ENCODE data around the gene MYCN.
"Not testable (repeated sequence)": the region's sequence is repeated elsewhere in the genome, so short reads cannot be mapped to it uniquely, and the experiment has no call there.

The MYCN gene

DNA sequence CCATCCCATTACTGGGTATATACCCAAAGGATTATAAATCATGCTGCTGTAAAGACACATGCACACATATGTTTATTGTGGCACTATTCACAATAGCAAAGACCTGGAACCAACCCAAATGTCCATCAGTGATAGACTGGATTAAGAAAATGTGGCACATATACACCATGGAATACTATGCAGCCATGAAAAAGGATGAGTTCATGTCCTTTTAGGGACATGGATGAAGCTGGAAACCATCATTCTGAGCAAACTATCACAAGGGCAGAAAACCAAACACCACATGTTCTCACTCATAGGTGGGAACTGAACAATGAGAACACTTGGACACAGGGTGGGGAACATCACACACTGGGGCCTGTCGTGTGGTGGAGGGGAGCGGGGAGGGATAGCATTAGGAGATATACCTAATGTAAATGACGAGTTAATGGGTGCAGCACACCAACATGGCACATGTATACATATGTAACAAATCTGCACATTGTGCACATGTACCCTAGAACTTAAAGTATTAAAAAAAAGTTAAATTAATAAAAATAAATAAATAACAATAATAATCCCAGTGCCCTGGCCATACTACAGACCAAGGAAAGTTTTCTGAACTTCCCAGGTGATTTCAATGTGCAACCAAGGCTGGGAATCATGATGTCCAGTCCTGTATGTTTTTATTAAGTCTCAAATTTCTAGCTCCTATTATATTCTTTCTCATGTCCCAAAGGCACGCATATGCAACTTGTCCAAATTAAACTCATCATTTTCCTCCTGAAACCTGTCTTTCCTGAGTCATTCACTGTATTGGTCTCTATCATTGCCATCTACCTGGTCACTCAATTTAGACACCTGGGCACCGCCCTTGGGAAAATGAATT is 23.0 kb downstream of the MYCN start:
- DNase-seq = not testable (repeated sequence)

DNA sequence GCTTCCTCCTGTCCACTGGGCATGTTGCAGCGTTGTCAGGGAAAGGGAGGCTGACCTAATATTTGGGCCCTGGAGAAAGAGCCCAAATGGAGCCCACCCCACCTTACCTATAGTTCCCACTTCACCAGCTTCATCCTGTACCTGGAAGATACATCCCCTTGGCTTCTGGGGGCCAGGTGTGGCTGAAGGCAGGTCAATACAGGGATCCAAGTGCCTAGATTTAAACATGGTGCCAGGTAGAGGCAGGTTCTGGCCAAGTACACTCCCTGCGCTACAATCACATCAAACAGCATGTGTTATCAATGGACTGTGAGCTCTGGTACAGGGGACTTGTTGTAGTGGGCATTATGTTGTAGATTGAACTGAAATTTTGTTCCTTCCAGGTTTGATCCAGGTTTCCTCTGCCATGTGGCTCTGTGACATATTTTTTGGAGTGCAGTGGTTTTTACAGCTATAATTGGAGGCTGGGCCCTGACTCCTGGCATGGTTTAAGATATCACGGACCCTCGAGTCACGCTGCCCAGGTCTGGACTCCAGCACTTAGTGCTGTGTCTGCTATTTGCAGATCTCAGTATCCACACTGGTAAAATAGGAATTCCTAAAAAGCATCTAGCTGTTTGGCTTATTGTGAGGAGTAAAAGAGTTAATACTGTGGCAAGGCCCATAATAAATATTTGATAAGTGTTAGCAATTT is 23.8 kb downstream of the MYCN start:
- DNase-seq = no peak

DNA sequence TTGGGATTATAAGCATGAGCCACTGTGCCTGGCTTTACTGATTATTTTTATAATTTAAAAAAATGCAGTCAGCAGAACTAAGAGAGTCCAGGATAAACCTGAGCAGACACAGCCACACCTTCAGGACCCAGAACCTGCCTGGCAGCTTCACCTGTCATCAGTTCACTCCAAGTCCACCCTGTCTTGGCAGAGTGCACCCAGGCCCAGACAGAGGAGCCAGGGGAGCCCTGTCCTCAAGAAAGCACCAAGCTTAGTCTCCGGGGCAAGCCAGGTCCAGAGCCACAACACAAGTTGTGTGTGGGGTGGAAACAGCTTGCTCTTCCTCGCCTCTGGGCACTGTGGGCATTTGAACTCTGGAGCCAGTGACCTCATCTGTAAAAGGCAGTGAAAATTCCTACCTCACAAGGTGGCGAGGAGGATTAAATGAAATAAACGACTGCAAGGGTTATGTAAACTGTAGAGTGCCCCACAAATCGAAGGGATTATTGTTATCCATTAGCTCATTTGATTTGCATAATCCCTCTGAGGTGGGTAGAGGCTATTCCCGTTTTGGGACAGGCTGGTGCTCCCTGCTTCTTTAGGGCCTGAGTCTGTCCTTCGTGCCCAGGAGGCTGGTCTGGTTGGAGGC is 24.7 kb downstream of the MYCN start:
- DNase-seq = no peak

DNA sequence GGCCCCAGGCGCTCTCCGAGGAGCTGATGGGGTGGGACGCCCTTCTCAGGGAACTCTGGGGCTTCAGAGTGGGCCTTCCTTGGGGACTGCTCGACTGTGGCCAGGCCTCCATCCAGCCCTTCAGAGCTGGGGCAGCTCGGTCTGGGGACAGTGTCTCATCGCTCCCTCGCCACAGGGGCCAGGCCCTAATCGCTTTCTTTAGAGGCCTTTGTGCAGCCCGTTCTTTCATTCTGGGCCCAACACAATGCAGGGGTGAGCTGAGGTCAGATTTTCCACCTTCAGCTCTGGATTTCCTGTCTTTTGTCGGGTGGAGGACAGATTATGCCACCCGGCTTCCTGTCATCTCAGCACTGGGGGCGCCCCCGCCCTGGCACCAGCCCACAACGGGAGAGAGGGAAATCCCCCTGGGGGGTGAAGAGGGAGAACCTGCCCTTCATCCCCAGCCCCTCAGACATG is 25.2 kb downstream of the MYCN start:
- DNase-seq = peak; percentile 67

DNA sequence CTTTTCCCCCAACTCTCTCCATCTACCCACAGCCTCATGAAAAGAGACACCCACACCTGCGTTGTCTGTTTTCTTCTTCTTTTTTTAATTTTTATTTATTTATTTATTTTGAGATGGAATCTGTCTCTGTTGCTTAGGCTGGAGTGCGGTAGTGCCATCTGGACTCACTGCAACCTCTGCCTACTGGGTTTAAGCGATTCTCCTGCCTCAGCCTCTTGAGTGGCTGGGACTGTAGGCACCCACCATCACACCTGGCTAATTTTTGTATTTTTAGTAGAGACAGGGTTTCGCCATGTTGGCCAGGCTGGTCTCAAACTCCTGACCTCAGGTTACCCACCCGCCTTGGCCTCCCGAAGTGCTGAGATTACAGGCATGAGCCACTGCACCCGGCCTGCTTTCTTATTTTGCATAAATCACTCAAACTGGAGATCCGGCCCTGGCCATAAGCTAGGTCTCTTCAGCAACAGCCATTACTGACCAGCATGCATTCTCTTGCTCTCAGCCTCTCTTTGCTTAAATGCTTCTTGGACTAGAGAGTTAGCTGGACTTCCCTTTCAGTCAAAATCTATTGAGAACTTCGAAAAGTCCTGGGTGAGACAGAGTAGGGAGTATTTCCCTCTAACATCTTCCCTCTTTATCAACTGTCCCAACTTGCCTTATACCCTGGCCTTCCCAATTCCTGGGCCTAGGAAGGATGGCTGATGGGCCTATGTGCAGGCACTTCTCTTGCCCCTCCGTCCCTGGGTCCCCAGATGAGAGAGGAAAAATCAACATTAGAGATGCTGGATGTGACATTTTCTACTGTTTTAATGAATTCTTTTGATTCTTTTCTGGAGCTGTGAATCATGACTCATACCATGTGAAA is 27.3 kb downstream of the MYCN start:
- no peak for DNase-seq

DNA sequence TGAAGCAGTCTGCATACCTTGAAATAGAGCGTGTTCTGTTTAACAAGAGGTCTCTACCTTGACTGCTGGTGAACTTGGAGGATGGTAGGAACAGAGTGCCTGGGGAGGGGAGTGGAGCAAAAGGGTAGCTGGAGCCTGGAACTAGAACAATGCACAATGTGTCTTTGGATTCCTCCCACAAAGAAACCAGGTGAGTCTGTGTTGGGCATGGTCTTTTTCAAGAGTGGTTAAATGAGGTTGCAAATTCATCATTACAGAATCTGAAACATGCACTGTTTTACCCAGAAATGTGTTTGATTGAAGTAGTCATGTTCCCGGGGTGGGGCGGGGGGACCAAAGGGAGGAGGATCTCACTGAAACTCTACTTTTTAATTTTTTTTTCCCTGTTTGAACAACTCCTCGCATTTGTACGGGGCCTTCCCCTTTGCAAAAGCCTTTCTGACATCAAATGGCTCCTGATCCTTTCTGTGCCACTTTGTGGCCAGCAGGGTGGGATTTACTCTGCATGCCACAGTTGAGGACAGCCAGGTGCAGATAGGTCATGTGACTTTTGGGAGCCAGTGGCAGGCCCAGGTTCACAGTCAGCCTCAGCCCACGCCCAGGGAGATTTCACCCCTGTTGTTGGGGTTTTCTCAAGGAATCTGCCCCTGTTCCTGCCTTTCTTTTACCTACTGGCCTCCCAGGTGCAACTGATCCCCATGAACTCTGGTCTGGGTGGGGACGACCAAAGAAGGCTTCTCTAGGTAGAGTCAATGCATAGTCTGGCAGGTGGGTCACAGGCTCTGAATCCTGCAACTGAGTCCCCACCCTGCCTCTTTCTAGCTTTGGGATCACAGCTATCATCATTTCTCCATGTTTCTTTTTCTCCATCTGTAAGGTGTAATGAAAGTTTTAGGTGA is 28.2 kb downstream of the MYCN start:
- DNase-seq = peak; percentile 55

DNA sequence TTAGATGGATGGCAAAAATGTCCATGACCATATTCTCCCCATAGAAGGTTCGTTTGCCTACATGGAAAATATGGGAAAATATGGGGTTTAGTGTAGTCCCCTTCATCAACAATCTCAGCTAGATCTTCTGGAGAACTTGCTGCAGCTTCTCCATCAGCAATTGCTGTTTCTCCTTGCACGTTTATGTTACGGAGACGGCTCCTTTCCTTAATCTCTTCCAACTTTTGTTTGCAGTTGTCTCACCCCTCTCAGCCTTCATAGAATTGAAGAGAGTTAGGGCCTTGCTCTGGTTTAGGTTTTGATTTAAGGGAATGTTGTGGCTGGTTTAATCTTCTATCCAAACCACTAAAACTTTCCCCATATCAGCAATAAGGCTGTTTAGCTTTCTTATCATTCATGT is 28.9 kb downstream of the MYCN start:
- no peak for DNase-seq

DNA sequence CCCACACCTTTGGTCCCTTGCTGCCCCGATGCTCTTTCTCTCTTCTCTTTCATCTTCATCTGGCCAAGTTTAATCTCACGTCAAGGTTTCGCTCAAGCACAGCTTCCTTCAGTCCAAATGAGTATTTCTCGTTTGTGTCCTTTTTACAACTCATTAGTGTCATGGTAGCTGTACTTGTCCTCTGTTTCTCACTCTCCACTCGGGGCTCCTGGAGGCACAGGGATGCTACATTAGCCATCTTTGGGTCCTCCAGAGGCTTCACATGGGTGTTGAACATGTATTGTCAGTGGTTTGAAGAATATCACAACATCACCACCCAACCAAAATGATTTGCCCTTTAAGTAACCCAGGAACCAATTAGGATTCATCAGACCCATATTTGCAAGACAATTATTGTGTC is 30.4 kb downstream of the MYCN start:
- DNase-seq = no peak

DNA sequence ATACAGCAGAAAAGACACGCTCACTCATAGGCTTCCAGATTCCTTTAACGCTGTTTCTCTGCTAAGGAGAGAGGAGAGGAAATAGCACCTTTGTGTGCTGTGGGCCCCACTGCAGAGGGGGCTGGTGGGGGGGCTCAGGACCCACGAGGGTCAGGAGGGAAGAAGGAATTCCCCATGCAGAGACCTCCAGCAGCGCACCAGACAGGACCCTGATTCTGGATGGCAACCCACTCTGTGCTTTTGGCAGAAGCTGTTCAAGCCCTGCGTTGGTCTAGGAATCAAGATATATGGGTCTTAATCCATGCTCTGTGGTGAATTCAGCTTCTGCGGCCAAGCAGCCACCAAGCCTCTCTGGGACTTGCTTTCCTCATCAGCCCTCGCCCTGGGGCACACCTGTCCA is 31.0 kb downstream of the MYCN start:
- no peak for DNase-seq

DNA sequence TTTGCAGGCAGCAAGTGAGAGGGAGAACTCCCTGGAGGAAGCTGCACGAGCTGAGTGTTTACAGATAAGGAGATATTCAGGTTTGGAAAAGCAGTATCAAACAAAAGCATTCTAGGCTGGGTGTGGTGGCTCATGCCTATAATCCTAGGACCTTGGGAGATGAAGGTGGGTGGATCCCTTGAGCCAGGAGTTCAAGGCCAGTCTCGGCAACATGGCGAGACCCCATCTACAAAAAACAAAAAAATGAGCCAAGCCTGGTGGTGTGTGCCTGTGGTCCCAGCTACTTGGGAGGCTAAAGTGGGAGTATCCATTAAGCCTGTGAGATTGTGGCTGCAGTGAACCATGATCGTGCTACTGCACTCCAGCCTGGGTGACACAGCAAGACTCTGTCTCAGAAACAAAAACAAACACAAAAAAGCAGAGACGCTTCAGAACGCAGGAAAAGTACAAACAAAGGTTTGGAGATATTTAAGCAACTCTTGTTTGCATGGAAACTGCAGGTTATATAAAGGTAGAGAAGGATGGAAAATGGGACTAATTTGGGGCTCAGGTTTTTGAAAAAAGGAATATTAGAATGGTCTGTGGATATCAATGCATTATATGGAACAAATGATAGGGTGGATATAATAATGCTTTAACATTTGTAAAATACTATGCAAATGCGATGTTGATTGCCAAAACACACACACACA is 31.6 kb downstream of the MYCN start:
- no peak for DNase-seq

DNA sequence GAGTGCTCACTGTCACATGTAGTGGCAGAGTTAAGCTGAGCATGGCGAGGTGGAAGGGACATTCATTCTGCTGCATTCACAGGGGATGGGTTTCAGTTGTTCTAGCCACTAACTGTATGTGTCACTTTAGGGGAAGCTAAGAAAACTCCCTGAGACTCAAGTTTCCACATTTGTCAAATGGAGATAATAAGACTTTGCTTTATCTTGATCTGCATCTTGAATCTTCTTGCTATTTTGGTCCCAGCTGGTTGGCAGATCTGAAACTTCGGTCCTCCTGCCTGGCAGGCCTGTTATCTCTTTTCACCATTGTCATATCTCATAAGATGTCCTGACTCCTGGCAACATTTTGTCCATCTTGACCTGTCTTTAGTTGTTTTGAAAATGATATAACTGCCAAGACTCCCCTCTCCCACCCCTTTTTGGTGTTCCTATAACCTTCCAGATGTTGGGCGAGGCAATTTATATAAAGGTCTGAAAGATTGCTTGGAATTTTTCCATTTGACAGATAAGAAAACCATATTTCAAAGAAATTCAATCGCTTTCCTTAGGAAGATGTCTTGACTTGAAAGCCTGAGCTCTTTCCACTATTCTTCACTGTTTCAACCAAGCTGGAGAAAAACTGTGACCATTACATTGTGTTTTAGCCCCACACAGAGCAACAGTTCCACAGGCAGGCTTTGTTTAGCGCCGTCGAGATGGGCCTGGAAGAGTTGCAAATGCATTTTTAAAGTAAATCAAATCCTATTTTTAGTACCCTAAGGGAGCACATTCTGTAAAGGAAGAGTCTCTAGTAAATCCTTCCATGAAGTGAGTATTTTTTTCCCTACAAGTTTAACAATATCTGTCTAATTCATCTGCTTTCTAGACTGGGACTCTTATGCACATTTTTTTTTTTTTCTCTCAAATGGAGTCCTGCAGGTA is 33.4 kb downstream of the MYCN start:
- peak; percentile 47 for DNase-seq

DNA sequence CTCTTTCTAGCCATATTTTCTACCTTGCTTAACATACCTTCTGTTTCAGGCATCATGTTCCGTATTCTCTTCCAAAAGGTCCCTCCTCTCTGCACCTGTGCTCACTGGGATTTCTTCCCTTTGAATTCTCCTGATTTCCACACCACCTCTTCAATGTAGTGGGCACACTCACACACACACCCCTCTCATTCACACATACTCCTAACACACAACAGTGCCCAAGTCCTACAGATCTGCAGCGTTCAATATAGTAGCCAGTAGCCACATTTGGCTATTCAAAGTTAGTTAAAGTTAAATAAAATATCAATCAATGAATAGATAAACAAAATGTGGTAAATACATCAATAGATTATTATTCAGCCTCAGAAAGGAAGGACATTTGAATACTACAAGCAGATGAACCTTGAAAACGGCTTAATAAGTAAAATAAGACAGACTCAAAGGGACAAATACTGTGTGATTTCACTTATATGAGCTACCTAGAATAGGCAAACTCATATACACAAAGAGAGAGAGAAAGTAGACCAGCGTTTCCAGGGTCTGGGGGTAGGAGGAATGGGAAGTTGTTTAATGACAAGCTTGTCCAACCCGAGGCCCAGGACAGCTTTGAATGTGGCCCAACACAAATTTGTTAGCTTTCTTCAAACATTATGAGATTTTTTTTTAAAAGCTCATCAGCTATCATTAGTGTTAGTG is 34.4 kb downstream of the MYCN start:
- DNase-seq = no peak

DNA sequence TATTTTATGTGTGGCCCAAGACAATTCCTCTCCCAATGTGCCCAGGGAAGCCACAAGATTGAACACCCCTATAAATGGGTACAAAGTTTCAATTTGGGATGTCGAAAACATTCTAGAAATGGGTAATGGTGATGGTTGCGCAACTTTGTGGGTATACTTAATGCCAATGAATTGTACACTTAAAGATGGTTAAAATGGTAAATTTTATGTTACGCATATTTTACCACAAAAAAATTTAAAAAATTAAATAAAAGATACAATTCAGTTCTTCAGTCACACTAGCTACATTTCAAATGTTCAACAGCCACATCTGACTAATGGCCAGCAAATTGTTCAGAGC is 34.9 kb downstream of the MYCN start:
- DNase-seq = no peak

DNA sequence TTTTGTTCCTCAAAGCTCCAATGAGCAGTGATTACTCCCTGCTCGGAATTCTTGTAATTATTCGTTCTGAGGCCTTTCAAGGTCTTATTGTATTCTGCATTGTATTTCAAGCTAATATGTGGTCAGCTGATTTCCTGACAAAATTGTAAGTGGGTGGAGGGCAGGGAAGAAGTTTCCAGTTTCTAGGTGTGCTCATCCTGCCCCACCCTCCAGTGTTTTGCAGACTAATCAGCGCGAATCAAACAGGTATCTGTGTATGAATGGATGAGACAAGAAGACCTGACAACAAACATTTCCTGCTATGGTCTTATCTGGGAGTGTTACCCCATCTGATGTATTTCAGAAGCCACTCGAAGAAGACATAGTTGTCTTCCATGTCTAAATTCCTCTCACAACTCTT is 35.3 kb downstream of the MYCN start:
- no peak for DNase-seq

DNA sequence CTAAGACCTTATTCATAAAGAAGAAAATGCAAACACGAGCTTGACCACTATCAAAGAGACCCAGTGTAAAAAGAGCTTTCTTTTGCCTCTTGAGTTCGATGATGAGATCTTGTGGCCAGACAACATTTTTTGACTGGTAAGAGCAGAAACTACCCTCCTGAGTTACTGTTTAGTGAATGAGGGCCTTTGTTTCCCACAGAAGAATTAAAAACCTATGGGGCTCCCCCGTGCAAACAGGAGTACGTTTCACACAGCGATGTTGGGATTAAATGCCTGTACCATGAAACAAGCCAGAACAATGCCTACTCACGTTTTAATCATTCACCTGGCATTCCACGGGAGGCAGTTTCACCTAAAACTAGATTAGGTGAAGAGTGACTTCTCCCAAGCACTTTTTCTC is 36.0 kb downstream of the MYCN start:
- no peak for DNase-seq

DNA sequence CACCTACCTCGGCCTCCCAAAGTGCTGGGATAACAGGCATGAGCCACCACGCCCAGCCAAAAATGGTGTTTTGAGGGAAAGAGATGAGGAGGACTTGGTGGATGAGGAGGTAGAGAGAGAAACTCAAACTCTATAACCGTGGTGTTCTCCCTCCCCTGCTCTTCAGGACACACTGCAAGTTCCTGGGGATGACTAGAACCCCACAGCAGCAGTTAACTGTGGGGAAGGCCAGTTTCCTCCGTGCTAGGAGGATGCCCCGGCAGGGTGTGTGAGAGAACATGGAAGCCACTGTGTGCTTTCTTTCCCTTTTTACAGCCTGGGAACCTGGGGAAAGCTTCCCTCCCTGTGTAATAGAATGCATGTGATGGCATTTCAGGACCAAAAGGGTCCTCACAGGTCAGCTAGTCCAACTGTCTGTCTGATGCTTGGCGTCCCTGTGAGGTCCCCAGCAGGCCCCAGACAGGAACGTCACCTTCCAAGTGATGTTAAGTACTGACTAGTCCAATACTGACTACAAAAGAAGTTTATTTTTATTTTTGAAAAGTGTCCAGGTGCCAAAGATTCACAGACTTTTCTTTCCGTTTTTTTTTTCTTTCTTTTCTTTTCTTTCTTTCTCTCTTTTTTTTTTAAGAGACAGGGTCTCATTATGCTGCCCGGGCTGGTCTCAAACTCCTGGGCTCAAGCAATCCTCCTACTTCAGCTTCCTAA is 38.9 kb downstream of the MYCN start:
- no peak for DNase-seq

DNA sequence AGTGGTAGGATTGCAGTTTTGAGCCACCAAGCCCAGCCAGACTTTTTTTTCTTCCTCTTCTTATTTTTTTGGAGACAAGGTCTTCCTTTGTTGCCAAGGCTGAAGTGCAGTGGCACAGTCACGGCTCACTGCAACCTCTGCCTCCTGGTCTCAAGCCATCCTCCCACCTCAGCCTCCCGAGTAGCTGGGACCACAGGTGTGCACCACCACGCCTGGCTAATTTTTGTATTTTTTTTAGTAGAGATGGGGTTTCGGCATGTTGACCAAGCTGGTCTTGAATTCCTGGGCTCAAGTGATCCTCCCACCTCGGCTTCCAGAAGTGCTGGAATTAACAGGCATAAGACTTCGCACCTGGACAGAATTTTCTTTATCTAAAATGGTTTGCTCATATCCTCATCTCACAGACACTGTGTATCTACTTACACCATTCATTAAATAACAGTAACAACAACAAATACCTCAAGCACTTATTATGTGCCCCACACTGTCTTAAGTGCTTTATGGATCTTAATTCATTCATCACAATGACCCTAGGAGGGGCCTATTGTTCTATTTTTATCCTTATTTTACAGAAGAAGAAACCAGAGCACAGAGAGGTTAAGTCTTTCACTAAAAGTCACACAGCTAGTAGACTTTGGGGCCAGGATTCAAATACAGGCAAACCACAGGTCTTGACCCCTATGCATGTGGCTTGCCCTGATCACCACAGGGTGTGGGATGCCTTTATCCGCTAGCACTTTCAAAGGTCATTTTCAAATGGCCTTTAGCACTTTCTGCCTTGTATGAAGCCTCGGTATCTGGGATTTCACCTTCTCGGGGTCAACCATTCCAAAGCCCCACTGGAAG is 39.6 kb downstream of the MYCN start:
- DNase-seq = no peak

DNA sequence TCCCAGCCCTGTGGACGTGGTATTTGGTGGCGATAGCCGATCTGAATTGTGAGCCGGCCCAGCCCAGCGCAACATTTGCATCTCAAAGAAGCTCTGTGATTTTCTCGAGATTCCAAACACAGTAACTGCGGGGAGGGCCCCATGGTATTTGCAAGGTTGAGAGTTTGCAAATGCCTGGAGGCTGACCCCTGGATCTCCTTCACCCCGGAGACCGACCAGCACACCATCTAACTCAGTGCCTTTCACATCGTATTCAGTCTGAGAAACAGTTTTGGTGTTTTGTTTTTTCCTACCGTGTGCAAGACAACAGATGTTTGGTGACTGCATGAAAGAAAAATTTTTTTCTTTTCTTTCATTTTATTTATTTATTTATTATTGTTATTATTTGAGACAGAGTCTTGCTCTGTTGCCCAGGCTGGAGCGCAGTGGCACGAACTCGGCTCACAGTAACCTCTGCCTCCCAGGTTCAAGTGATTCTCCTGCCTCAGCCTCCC is 40.3 kb downstream of the MYCN start:
- DNase-seq = no peak
